Osteocyte (in vitro differentiated cells): ENCODE measurements around the gene SNRK. TPM values are rescaled to one million over a fixed set of nuclear protein-coding genes. Genes with fewer than 3 reads are reported as not detected.
A peak's percentile ranks its signal among the peaks of the same experiment; 100 is the strongest.

Source experiments
- DNase-seq: peaks from one replicate; pipeline ENCODE4 v3.0.0; 2021; ENCODE audit warnings: mixed read lengths; ENCODE audit not compliant: unreplicated experiment; ENCODE audit errors: extremely low spot score
- H3K27ac Mint-ChIP-seq: one replicate; pipeline ENCODE4 v1.8.0; 2021; ENCODE audit warnings: mild to moderate bottlenecking, mixed read lengths; ENCODE audit not compliant: unreplicated experiment
- H3K27me3 Mint-ChIP-seq: one replicate; pipeline ENCODE4 v1.8.0; 2021; ENCODE audit warnings: mixed read lengths; ENCODE audit not compliant: unreplicated experiment
- H3K36me3 Mint-ChIP-seq: one replicate; pipeline ENCODE4 v1.8.0; 2021; ENCODE audit warnings: mixed read lengths; ENCODE audit not compliant: unreplicated experiment
- H3K4me1 Mint-ChIP-seq: one replicate; pipeline ENCODE4 v1.8.0; 2021; ENCODE audit warnings: mixed read lengths; ENCODE audit not compliant: unreplicated experiment
- H3K4me3 Mint-ChIP-seq: one replicate; pipeline ENCODE4 v1.8.0; 2021; ENCODE audit warnings: mild to moderate bottlenecking, moderate library complexity, mixed read lengths; ENCODE audit not compliant: unreplicated experiment
- H3K9me3 Mint-ChIP-seq: one replicate; pipeline ENCODE4 v1.8.0; 2021; ENCODE audit warnings: mixed read lengths; ENCODE audit not compliant: unreplicated experiment
- total RNA-seq: library from RNA; stranded (reverse); gene quantifications from 2 replicates; pipeline ENCODE4 v1.2.1, GENCODE V29; 2021
- TF ChIP-seq, protein P1 (sequence below): fragments of 200-600 bp; sonication (generic); IDR thresholded peaks from 2 replicates; pipeline ENCODE4 v1.5.0; 2021; ENCODE audit warnings: antibody characterized with exemption, mild to moderate bottlenecking, moderate library complexity

The SNRK gene
- total RNA-seq, 1 donor from 2014 or later: 25.9 TPM

DNA sequence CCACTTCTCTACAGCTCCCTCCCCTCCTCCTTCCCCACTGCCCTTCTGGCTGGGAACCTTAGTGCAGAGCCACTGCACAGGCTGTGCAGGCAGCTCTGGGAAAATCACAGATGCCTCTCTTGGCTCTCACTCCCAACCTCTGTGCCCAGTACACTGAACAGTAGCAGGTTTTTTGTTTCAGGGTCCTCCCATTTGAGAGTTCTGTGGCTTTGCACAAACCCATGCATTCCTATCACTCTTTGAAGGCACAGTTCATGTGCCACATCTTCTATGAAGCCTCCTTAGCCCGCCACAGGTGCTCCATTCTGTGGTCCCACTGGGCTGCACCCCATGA, 103.9 kb downstream of the SNRK start:
- peaks cover 37% of the 10 kb centered on the region for H3K4me1 Mint-ChIP-seq
- no peak for DNase-seq
- no peak overlapping the region for H3K27ac Mint-ChIP-seq
- TF ChIP-seq, protein P1, sequence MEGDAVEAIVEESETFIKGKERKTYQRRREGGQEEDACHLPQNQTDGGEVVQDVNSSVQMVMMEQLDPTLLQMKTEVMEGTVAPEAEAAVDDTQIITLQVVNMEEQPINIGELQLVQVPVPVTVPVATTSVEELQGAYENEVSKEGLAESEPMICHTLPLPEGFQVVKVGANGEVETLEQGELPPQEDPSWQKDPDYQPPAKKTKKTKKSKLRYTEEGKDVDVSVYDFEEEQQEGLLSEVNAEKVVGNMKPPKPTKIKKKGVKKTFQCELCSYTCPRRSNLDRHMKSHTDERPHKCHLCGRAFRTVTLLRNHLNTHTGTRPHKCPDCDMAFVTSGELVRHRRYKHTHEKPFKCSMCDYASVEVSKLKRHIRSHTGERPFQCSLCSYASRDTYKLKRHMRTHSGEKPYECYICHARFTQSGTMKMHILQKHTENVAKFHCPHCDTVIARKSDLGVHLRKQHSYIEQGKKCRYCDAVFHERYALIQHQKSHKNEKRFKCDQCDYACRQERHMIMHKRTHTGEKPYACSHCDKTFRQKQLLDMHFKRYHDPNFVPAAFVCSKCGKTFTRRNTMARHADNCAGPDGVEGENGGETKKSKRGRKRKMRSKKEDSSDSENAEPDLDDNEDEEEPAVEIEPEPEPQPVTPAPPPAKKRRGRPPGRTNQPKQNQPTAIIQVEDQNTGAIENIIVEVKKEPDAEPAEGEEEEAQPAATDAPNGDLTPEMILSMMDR: no peak
- peaks cover 4% of the 10 kb centered on the region for H3K36me3 Mint-ChIP-seq
- H3K27me3 Mint-ChIP-seq: no peaks in the 10 kb centered on the region
- H3K4me3 Mint-ChIP-seq: no peak overlapping the region
- peaks cover 9% of the 10 kb centered on the region for H3K9me3 Mint-ChIP-seq

DNA sequence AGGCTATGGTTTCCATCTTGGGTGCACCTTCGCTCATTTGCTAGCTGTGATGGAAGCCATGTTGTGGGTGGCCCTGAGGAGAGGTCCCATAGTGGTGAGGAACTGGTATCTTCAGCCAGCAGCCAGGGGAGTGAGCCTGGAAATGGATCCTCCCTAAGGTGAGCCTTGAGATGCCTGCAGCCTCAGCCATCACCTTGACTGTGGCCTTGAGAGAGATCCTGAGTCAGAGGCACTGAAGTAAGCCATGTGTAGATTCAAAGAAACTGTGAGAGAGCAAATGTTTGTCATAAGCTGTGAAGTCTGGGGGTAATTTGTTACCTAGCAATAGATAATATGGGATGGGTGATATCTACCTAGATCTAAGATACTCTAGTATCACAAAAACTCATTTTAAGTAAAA, 105.3 kb downstream of the SNRK start:
- H3K27ac Mint-ChIP-seq: no peak overlapping the region
- H3K36me3 Mint-ChIP-seq: peaks cover 4% of the 10 kb centered on the region
- DNase-seq: no peak
- no peak overlapping the region for H3K4me3 Mint-ChIP-seq
- H3K27me3 Mint-ChIP-seq: no peaks in the 10 kb centered on the region
- H3K9me3 Mint-ChIP-seq: peaks cover 6% of the 10 kb centered on the region
- H3K4me1 Mint-ChIP-seq: peaks cover 42% of the 10 kb centered on the region
- TF ChIP-seq, protein P1: no peak

DNA sequence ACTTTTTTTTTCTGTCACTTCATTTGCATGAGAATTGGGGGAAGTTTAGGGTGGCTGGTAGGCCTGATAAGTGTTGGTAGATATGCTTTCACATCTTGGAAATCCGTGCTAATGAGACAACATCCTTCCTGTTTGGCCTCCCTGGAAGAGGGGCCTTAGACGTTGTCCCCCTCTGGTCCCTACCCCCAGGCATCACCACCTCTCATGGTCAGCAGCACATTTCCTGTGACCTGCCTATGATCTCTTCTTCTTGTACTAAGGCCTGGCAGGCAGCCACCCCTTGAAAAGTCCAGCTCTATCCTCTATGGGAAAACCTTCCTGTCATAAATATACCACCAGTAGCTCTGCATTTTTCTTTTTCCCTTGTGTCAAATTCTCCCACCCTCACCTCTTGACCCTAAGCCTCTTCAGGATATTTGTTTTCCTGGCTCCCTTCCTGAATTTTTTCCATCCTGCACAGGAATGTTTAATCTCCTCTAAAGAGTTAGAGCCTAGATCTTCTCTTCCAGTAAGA, 107.8 kb downstream of the SNRK start:
- Mint-ChIP-seq H3K4me1 (peaks cover 42% of the 10 kb centered on the region), H3K4me3 (no peak overlapping the region)

DNA sequence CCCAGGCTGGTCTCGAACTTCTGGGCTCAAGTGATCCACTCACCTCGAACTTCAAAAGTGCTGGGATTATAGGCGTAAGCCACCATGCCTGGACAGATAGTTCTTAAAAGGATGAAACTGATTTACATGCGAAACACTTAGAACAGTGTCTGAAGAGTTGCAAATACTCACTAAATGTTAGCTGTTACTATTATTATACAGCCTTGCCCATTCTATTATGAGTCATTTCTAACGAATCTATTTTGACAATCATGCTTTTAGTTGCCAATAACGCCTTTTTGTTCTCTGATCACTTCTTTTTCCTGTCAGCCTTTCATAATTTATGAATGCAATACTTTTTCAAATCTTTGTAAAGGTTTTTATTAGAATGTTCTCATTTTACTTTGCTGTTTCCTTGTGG, 112.7 kb downstream of the SNRK start:
- Mint-ChIP-seq H3K4me3 (no peak overlapping the region), H3K36me3 (peaks cover 1% of the 10 kb centered on the region), H3K27me3 (no peaks in the 10 kb centered on the region), H3K27ac (no peak overlapping the region), H3K9me3 (no peaks in the 10 kb centered on the region), H3K4me1 (peaks cover 54% of the 10 kb centered on the region)
- TF ChIP-seq, protein P1: no peak
- DNase-seq: no peak

More for the DNA sequence above, 107.8 kb downstream of the SNRK start:
- DNase-seq: no peak
- Mint-ChIP-seq H3K9me3 (peaks cover 6% of the 10 kb centered on the region), H3K27me3 (no peaks in the 10 kb centered on the region), H3K36me3 (peaks cover 5% of the 10 kb centered on the region), H3K27ac (peak overlapping the region; percentile 71)
- TF ChIP-seq, protein P1: no peak

DNA sequence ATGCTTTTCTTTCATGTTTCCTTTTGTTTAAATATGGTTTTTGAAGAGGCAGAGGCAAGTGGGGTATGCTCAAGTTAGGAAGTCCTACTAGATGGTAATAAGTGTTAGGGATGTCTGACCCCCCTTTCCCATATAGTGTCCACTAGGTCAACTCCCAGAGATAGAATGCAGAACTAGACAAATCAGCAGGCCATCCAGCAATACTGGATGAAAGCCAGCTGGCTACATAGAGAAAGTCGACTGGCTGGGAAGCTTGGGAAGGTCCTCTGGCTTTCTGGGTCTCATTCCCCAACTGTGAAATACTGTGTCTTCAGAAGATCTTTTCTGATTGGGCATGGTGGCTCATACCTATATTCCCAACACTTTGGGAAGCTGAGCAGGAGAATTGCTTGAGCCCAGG, 113.8 kb downstream of the SNRK start:
- H3K9me3 Mint-ChIP-seq: no peaks in the 10 kb centered on the region
- TF ChIP-seq, protein P1: no peak
- H3K4me1 Mint-ChIP-seq: peaks cover 44% of the 10 kb centered on the region
- no peak overlapping the region for H3K4me3 Mint-ChIP-seq
- no peaks in the 10 kb centered on the region for H3K27me3 Mint-ChIP-seq
- H3K36me3 Mint-ChIP-seq: peaks cover 1% of the 10 kb centered on the region
- no peak for DNase-seq
- H3K27ac Mint-ChIP-seq: no peak overlapping the region

Other genes with a start within 250 kb of the SNRK start
- gene POMGNT2, start 180.5 kb upstream of the SNRK start, total RNA-seq: 16.1 and 18.5 TPM in 2 replicates